ENCODE results near the gene MTFMT. TPM values are rescaled to one million over a fixed set of nuclear protein-coding genes. Genes with fewer than 3 reads are reported as not detected.
"Not testable (repeated sequence)": the region's sequence is repeated elsewhere in the genome, so short reads cannot be mapped to it uniquely, and the experiment has no call there.

The MTFMT gene
- total and polyA plus RNA-seq, 2 of the 4 experiments (the other 2 are of a cell fraction): 8.9 to 21.3 TPM

GRCh38 chr15:65044218-65044617 lies 14.8 kb upstream of the MTFMT start:
- H4K91ac ChIP-seq (ENCODE audit: insufficient read depth, low read depth, low read length): not testable (repeated sequence)
- CTCF ChIA-PET: interaction anchor here (0.6 to 1.9 kb wide), 2 partner anchors 57 to 59 kb away, joined by 3 to 7 read pairs; no protein-coding TSS in a partner anchor

More at GRCh38 chr15:65044218-65044617, 14.8 kb upstream of the MTFMT start:
- H2BK15ac ChIP-seq (ENCODE audit: low read depth, low read length); H3K27me3 ChIP-seq (ENCODE audit: control insufficient read depth, insufficient read depth, low read length); H2BK5ac ChIP-seq (ENCODE audit: low read depth, low read length, poor library complexity, severe bottlenecking); H2BK20ac ChIP-seq (ENCODE audit: low read depth, low read length); H3K27ac ChIP-seq (ENCODE audit: insufficient read depth, low read length); H4K5ac ChIP-seq (ENCODE audit: low read depth, low read length); H3K56ac ChIP-seq (ENCODE audit: extremely low read depth, insufficient read depth, low read length); H3K9ac ChIP-seq (ENCODE audit: low read depth, low read length); H2AFZ ChIP-seq (replicated peaks; ENCODE audit: low read length, poor library complexity); H2BK120ac ChIP-seq (ENCODE audit: low read depth, low read length); H3K36me3 ChIP-seq (ENCODE audit: control insufficient read depth, insufficient read depth, low read length); BruUV-seq (replicated peaks); H4K20me1 ChIP-seq (ENCODE audit: insufficient read depth, low read length); in situ Hi-C loops (cut with MboI; ENCODE audit: low sequenced_read_pairs); H3K4me3 ChIP-seq (ENCODE audit: insufficient read depth, low read depth, low read length); H2AK5ac ChIP-seq (ENCODE audit: low read depth, low read length); dilution Hi-C loops (cut with HindIII; ENCODE audit: low sequenced_read_pairs, unreplicated experiment); H4K8ac ChIP-seq (ENCODE audit: low read depth in 2 of 2, low read length in 2 of 2); intact Hi-C loops (cut with micrococcal nuclease); H3K18ac ChIP-seq (ENCODE audit: low read depth, low read length); H3K4ac ChIP-seq (ENCODE audit: low read depth, low read length); H3K9me3 ChIP-seq (ENCODE audit: control insufficient read depth, insufficient read depth, low read length); H3K23ac ChIP-seq (ENCODE audit: low read depth, low read length); H3K79me1 ChIP-seq (ENCODE audit: low read depth in 1 of 2, low read length in 2 of 2); POLR2A ChIA-PET (ENCODE audit: unreplicated experiment): not testable (repeated sequence)
- WGBS, 2 experiments (ENCODE audit: extremely low coverage in 2 of 2, insufficient read length in 1 of 2): no CpG with 5 or more reads among the region's 5 CpGs
- TF ChIP-seq CEBPB (IDR thresholded peaks at IDR 0.05; ENCODE audit: low read depth, low read length) (peak; percentile 29; the same call in 1 of the 2 replicates), USF2 (IDR thresholded peaks at IDR 0.05; ENCODE audit: low read depth, low read length) (peak; percentile 70), BHLHE40 (IDR thresholded peaks at IDR 0.05; ENCODE audit: low read depth, low read length) (0 out of 2 replicates have a peak, but pooled peaks have one; percentile 10)
- H3K9me1 ChIP-seq (ENCODE audit: insufficient read depth, low read length): peaks cover 15% of the 10 kb centered on the region
- peak overlapping the region; percentile 23; the same call in 1 of the 2 replicates for H3K4me2 ChIP-seq (ENCODE audit: low read depth, low read length)
- H2AK9ac ChIP-seq (replicated peaks; ENCODE audit: low read depth, low read length, poor library complexity): peak overlapping the region; percentile 68
- peak overlapping the region; percentile 77 for H3K14ac ChIP-seq (replicated peaks; ENCODE audit: low read depth, low read length)
- peak; percentile 88 for DNase-seq
- H3K4me1 ChIP-seq (ENCODE audit: control insufficient read depth, insufficient read depth, low read length): peaks cover 15% of the 10 kb centered on the region
- ATAC-seq (ENCODE audit: low read depth): peak; percentile 88

Measured in IMR-90 (cell line).